WTC11 (cell line): ENCODE results near the gene GPR84. TPM values are rescaled to one million over a fixed set of nuclear protein-coding genes. Genes with fewer than 3 reads are reported as not detected.

Experiments
- ATAC-seq: fragments of 200-7000 bp; cut with Tn5 transposase; 2 replicates; pipeline ENCODE4 v1.10.0; 2021; ENCODE audit warnings: mild to moderate bottlenecking, moderate library complexity
- CTCF ChIA-PET: fragments of 300-600 bp; sonication (Branson Sonifier 250); formaldehyde crosslinking; loops from one replicate; lab custom pipeline; 2021; ENCODE audit warnings: antibody characterized with exemption; lab: Charles Lee
- POLR2A ChIA-PET: fragments of 350-600 bp; sonication (Branson Sonifier 250); formaldehyde crosslinking; loops from one replicate; lab custom pipeline; 2021; ENCODE audit warnings: antibody characterized with exemption; lab: Charles Lee
- DNase-seq: peaks from one replicate; pipeline ENCODE4 v3.0.0; 2021; ENCODE audit warnings: low spot score
- H3K27ac Mint-ChIP-seq: 2 replicates; pipeline ENCODE4 v1.8.0; 2021; ENCODE audit warnings: mixed read lengths
- H3K27me3 Mint-ChIP-seq: 2 replicates; pipeline ENCODE4 v1.8.0; 2021; ENCODE audit warnings: low read depth, mild to moderate bottlenecking, moderate library complexity, mixed read lengths
- H3K36me3 Mint-ChIP-seq: 2 replicates; pipeline ENCODE4 v1.8.0; 2021; ENCODE audit warnings: mixed read lengths
- H3K4me1 Mint-ChIP-seq: 2 replicates; pipeline ENCODE4 v1.8.0; 2022; ENCODE audit warnings: mixed read lengths
- H3K4me3 Mint-ChIP-seq: 2 replicates; pipeline ENCODE4 v1.8.0; 2021; ENCODE audit warnings: mild to moderate bottlenecking, moderate library complexity, mixed read lengths
- H3K9me3 Mint-ChIP-seq: 2 replicates; pipeline ENCODE4 v1.8.0; 2021; ENCODE audit warnings: mixed read lengths
- AR ChIP-seq: fragments of 250-450 bp; sonication (Bioruptor Pico); IDR thresholded peaks from 2 replicates; pipeline ENCODE4 v1.9.0; 2021; ENCODE audit warnings: mild to moderate bottlenecking
- ATF6 ChIP-seq: sonication (generic); formaldehyde crosslinking; IDR thresholded peaks from 2 replicates; pipeline ENCODE4 v1.8.1; 2023; ENCODE audit warnings: mild to moderate bottlenecking, missing genetic modification reagents
- CREM ChIP-seq: sonication (generic); formaldehyde crosslinking; IDR thresholded peaks from 2 replicates; pipeline ENCODE4 v1.8.1; 2022; ENCODE audit warnings: mild to moderate bottlenecking, missing genetic modification reagents, moderate library complexity
- E2F1 ChIP-seq: sonication (generic); formaldehyde crosslinking; IDR thresholded peaks from 2 replicates; pipeline ENCODE4 v1.8.0; 2022; ENCODE audit warnings: mild to moderate bottlenecking, missing genetic modification reagents
- FOXP1 ChIP-seq: sonication (generic); formaldehyde crosslinking; IDR thresholded peaks from 2 replicates; pipeline ENCODE4 v1.8.0; 2022; ENCODE audit warnings: missing genetic modification reagents, mild to moderate bottlenecking, moderate library complexity, borderline replicate concordance
- GABPB1 ChIP-seq: sonication (generic); formaldehyde crosslinking; IDR thresholded peaks from 2 replicates; pipeline ENCODE4 v1.8.1; 2023; ENCODE audit warnings: mild to moderate bottlenecking, missing genetic modification reagents
- MAX ChIP-seq: sonication (generic); formaldehyde crosslinking; IDR thresholded peaks from 2 replicates; pipeline ENCODE4 v1.8.0; 2022; ENCODE audit warnings: mild to moderate bottlenecking, missing genetic modification reagents
- MXD4 ChIP-seq: fragments of 250-450 bp; sonication (Bioruptor Pico); IDR thresholded peaks from 2 replicates; pipeline ENCODE4 v1.8.0; 2021; ENCODE audit warnings: mild to moderate bottlenecking, moderate library complexity, borderline replicate concordance
- NFATC4 ChIP-seq: fragments of 250-450 bp; sonication (Bioruptor Pico); IDR thresholded peaks from 2 replicates; pipeline ENCODE4 v1.9.0; 2021; ENCODE audit warnings: mild to moderate bottlenecking
- NFE2L1 ChIP-seq: sonication (generic); formaldehyde crosslinking; IDR thresholded peaks from 2 replicates; pipeline ENCODE4 v1.8.1; 2023; ENCODE audit warnings: missing genetic modification reagents
- NFYB ChIP-seq: sonication (generic); formaldehyde crosslinking; conservative IDR thresholded peaks from 2 replicates; pipeline ENCODE4 v1.8.0; 2022; ENCODE audit warnings: low read depth, missing genetic modification reagents
- OVOL2 ChIP-seq: fragments of 250-450 bp; sonication (Bioruptor Pico); IDR thresholded peaks from 2 replicates; pipeline ENCODE4 v1.9.0; 2021; ENCODE audit warnings: mild to moderate bottlenecking, borderline replicate concordance
- PRRX2 ChIP-seq: fragments of 250-450 bp; sonication (Bioruptor Pico); IDR thresholded peaks from 2 replicates; pipeline ENCODE4 v1.8.0; 2021; ENCODE audit warnings: mild to moderate bottlenecking
- RELA ChIP-seq: sonication (generic); formaldehyde crosslinking; IDR thresholded peaks from 2 replicates; pipeline ENCODE4 v1.8.1; 2022; ENCODE audit warnings: missing genetic modification reagents, mild to moderate bottlenecking, borderline replicate concordance
- RORB ChIP-seq: fragments of 250-450 bp; sonication (Bioruptor Pico); IDR thresholded peaks from 2 replicates; pipeline ENCODE4 v1.9.0; 2021; ENCODE audit warnings: mild to moderate bottlenecking
- TEAD4 ChIP-seq: sonication (generic); formaldehyde crosslinking; IDR thresholded peaks from 2 replicates; pipeline ENCODE4 v1.8.0; 2022; ENCODE audit warnings: mild to moderate bottlenecking, missing genetic modification reagents
- ZNF138 ChIP-seq: sonication (generic); formaldehyde crosslinking; conservative IDR thresholded peaks from 2 replicates; pipeline ENCODE4 v1.8.1; 2022; ENCODE audit warnings: mild to moderate bottlenecking, moderate library complexity, missing genetic modification reagents
- ZNF232 ChIP-seq: sonication (generic); formaldehyde crosslinking; IDR thresholded peaks from 2 replicates; pipeline ENCODE4 v1.8.0; 2022; ENCODE audit warnings: mild to moderate bottlenecking, missing genetic modification reagents
- ZNF317 ChIP-seq: sonication (generic); formaldehyde crosslinking; IDR thresholded peaks from 2 replicates; pipeline ENCODE4 v1.8.1; 2023; ENCODE audit warnings: low read depth, mild to moderate bottlenecking, moderate library complexity, missing genetic modification reagents, borderline replicate concordance
- ZNF396 ChIP-seq: fragments of 250-450 bp; sonication (Bioruptor Pico); IDR thresholded peaks from 2 replicates; pipeline ENCODE4 v1.8.0; 2021; ENCODE audit warnings: mild to moderate bottlenecking, moderate library complexity, borderline replicate concordance
- ZNF423 ChIP-seq: fragments of 250-450 bp; sonication (Bioruptor Pico); IDR thresholded peaks from 2 replicates; pipeline ENCODE4 v2.1.2; 2022; ENCODE audit warnings: mild to moderate bottlenecking, moderate library complexity
- ZNF532 ChIP-seq: fragments of 250-450 bp; sonication (Bioruptor Pico); IDR thresholded peaks from 2 replicates; pipeline ENCODE4 v1.9.0; 2021; ENCODE audit warnings: mild to moderate bottlenecking, borderline replicate concordance
- total RNA-seq: library from RNA; stranded (reverse); gene quantifications from 3 replicates; pipeline ENCODE4 v1.2.3, GENCODE V29; 2021

The GPR84 gene
- total RNA-seq, 1 experiment from 2014 or later = 0.13 TPM

- Mint-ChIP-seq H3K4me3 (no peak overlapping the region), H3K27me3 (no peaks in the 10 kb centered on the region), H3K9me3 (no peaks in the 10 kb centered on the region), H3K4me1 (peaks cover 5% of the 10 kb centered on the region), H3K27ac (no peak overlapping the region), H3K36me3 (peaks cover 46% of the 10 kb centered on the region)
- ATAC-seq = no peak
- DNase-seq = no peak
- TF ChIP-seq E2F1 (CRISPR knock-in tag) = no peak
- TF ChIP-seq ZNF317 (CRISPR knock-in tag) = no peak
- TF ChIP-seq PRRX2 (CRISPR knock-in tag) = no peak
- no peak for TF ChIP-seq RELA (CRISPR knock-in tag)
- TF ChIP-seq TEAD4 = no peak
- TF ChIP-seq RORB = no peak
- no peak for TF ChIP-seq MXD4 (CRISPR knock-in tag)
- no peak for TF ChIP-seq ATF6 (CRISPR knock-in tag)
- TF ChIP-seq ZNF232 (CRISPR knock-in tag) = no peak
- TF ChIP-seq OVOL2 = no peak
- ChIA-PET CTCF (interaction anchor here (0.8 to 1.5 kb wide), 4 partner anchors 16 to 89 kb away, joined by 3 to 4 read pairs (median 3); partner anchors contain the start of gene COPZ1), POLR2A (no interaction called here)
Observed at GRCh38 chr12:54340846-54341245, 23.4 kb downstream of the GPR84 start.

- peaks cover 35% of the 10 kb centered on the region for H3K36me3 Mint-ChIP-seq
- DNase-seq (no peak), ATAC-seq (no peak)
- ChIA-PET POLR2A (no interaction called here), CTCF (interaction anchor here (1.1 to 7.7 kb wide), 3 partner anchors 14 to 87 kb away, joined by 5 to 200 read pairs (median 13); partner anchors contain the start of gene COPZ1)
- H3K27ac Mint-ChIP-seq = no peak overlapping the region
- no peaks in the 10 kb centered on the region for H3K9me3 Mint-ChIP-seq
- H3K27me3 Mint-ChIP-seq = no peaks in the 10 kb centered on the region
- peaks cover 5% of the 10 kb centered on the region for H3K4me1 Mint-ChIP-seq
- no peak overlapping the region for H3K4me3 Mint-ChIP-seq
- TF ChIP-seq MAX (CRISPR knock-in tag) (no peak), ZNF317 (CRISPR knock-in tag) (no peak), OVOL2 (no peak), NFYB (CRISPR knock-in tag) (no peak), ZNF532 (no peak), ZNF423 (CRISPR knock-in tag) (no peak), CREM (CRISPR knock-in tag) (no peak), NFATC4 (CRISPR knock-in tag) (no peak), ZNF138 (no peak), FOXP1 (CRISPR knock-in tag) (no peak), AR (CRISPR knock-in tag) (no peak), NFE2L1 (CRISPR knock-in tag) (no peak), GABPB1 (no peak), E2F1 (CRISPR knock-in tag) (no peak), ZNF396 (CRISPR knock-in tag) (no peak)
Observed at GRCh38 chr12:54338698-54339296, 25.5 kb downstream of the GPR84 start.
